OCI-LY1 (cell line): Measurements from ENCODE around the gene BRD1.

ENCODE experiments used
- CTCF ChIP-seq: fragments of 200-600 bp; sonication (generic), shearing (Covaris generic); IDR thresholded peaks from 2 replicates; pipeline ENCODE4 v1.5.1; 2017; ENCODE audit warnings: mild to moderate bottlenecking, antibody characterized with exemption, low read length, moderate library complexity, mixed read lengths
- EZH2 ChIP-seq: fragments of 200-600 bp; sonication (generic), shearing (Covaris generic); IDR thresholded peaks from 2 replicates; pipeline ENCODE4 v1.8.0; 2017; ENCODE audit warnings: borderline replicate concordance, mixed run types, mild to moderate bottlenecking, antibody characterized with exemption, low read length, moderate library complexity, mixed read lengths

- TF ChIP-seq EZH2 = no peak
- no peak for TF ChIP-seq CTCF
Observed at GRCh38 chr22:49727191-49727880, 100.3 kb downstream of the BRD1 start.
